ENCODE results near the gene EXOC6B.

EXOC6B gene

GRCh38 chr2:72613931-72614330, 211.9 kb downstream of the EXOC6B start:
- H3K4me3 ChIP-seq (ENCODE audit: low read depth, low read length), result no peak overlapping the region
- no peak for TF ChIP-seq CTCF (IDR thresholded peaks at IDR 0.05; ENCODE audit: low read depth, low read length)

- no peak overlapping the region for H3K4me3 ChIP-seq (ENCODE audit: low read depth, low read length)
- TF ChIP-seq CTCF (IDR thresholded peaks at IDR 0.05; ENCODE audit: low read depth, low read length), result no peak
These were observed 213.1 kb downstream of the EXOC6B start for GRCh38 chr2:72612614-72613160.

- no peak for TF ChIP-seq CTCF (IDR thresholded peaks at IDR 0.05; ENCODE audit: low read depth, low read length)
- no peak overlapping the region for H3K4me3 ChIP-seq (ENCODE audit: low read depth, low read length)
These were observed 218.6 kb downstream of the EXOC6B start for GRCh38 chr2:72607189-72607588.

- peak; percentile 54; the same call in 1 of the 2 replicates for TF ChIP-seq CTCF (IDR thresholded peaks at IDR 0.05; ENCODE audit: low read depth, low read length)
- H3K4me3 ChIP-seq (ENCODE audit: low read depth, low read length), result no peak overlapping the region
These were observed 219.9 kb downstream of the EXOC6B start for GRCh38 chr2:72605836-72606442.

GRCh38 chr2:72604468-72604867, 221.4 kb downstream of the EXOC6B start:
- H3K4me3 ChIP-seq (ENCODE audit: low read depth, low read length), result no peak overlapping the region
- TF ChIP-seq CTCF (IDR thresholded peaks at IDR 0.05; ENCODE audit: low read depth, low read length), result no peak

- no peak for TF ChIP-seq CTCF (IDR thresholded peaks at IDR 0.05; ENCODE audit: low read depth, low read length)
- H3K4me3 ChIP-seq (ENCODE audit: low read depth, low read length), result no peak overlapping the region
These were observed 222.4 kb downstream of the EXOC6B start for GRCh38 chr2:72603481-72603880.

GRCh38 chr2:72602711-72603110, 223.1 kb downstream of the EXOC6B start:
- no peak for TF ChIP-seq CTCF (IDR thresholded peaks at IDR 0.05; ENCODE audit: low read depth, low read length)
- no peak overlapping the region for H3K4me3 ChIP-seq (ENCODE audit: low read depth, low read length)

Data from WI38 (cell line).